Erythroblast (primary cell): Measurements from ENCODE around the gene TRDMT1.

Source experiments
- GATA1 ChIP-seq: IDR thresholded peaks from 2 replicates; pipeline ENCODE4 v1.6.1; 2011; ENCODE audit warnings: low read depth, mild to moderate bottlenecking, control low read depth, low read length, moderate library complexity
- POLR2A ChIP-seq: IDR thresholded peaks from 2 replicates; pipeline ENCODE4 v1.6.1; 2011; ENCODE audit warnings: mild to moderate bottlenecking, low read length

DNA sequence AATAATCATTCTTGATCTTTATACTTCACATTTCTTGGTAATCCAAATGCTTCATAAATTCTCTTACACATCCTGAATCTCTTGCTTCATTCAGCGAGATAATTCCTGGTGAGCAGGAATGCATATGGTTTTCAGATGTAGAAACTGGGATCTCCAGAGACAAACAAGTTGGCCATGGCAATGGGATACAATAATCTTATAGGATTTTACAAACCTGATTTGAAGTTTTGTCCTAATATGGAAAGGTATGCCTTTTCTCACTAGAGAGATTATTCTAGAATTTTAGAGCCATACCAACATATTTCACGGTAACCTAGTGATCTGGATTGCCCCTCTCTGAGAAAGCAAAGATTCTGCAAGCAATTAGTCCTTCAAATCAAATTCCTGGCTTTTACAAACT, 13.1 kb upstream of the TRDMT1 start:
- no peak for TF ChIP-seq POLR2A
- no peak for TF ChIP-seq GATA1
